H9 (cell line): ENCODE results near the gene UST. TPM values are rescaled to one million over a fixed set of nuclear protein-coding genes. Genes with fewer than 3 reads are reported as not detected.

ENCODE experiments used
- DNase-seq: peaks from one replicate; pipeline ENCODE4 v3.0.0-alpha.2; 2017
- H2AFZ ChIP-seq: one replicate; pipeline ENCODE4 v1.6.1; 2013; ENCODE audit warnings: mild to moderate bottlenecking, low read length, control low read depth, moderate library complexity
- H2AK5ac ChIP-seq: 2 replicates; pipeline ENCODE4 v1.6.1; 2013; ENCODE audit warnings: low read length, control low read depth, mixed read lengths; ENCODE audit not compliant: insufficient read length
- H2BK120ac ChIP-seq: one replicate; pipeline ENCODE4 v1.6.1; 2013; ENCODE audit warnings: low read depth, mild to moderate bottlenecking, low read length, control low read depth, inconsistent platforms; ENCODE audit not compliant: poor library complexity, severe bottlenecking
- H2BK12ac ChIP-seq: 2 replicates; pipeline ENCODE4 v1.6.1; 2013; ENCODE audit warnings: low read length, control low read depth, mixed read lengths, low read depth; ENCODE audit not compliant: insufficient read length
- H2BK15ac ChIP-seq: 2 replicates; pipeline ENCODE4 v1.6.1; 2013; ENCODE audit warnings: low read depth, low read length, control low read depth
- H2BK20ac ChIP-seq: one replicate; pipeline ENCODE4 v1.6.1; 2013; ENCODE audit warnings: low read depth, mild to moderate bottlenecking, low read length, control low read depth, inconsistent platforms; ENCODE audit not compliant: poor library complexity, severe bottlenecking
- H2BK5ac ChIP-seq: 2 replicates; pipeline ENCODE4 v1.6.1; 2013; ENCODE audit warnings: low read length, control low read depth, mixed read lengths; ENCODE audit not compliant: insufficient read length
- H3K14ac ChIP-seq: 2 replicates; pipeline ENCODE4 v1.6.1; 2013; ENCODE audit warnings: low read length, control low read depth; ENCODE audit not compliant: insufficient read depth
- H3K18ac ChIP-seq: 2 replicates; pipeline ENCODE4 v1.6.1; 2013; ENCODE audit warnings: low read depth, mild to moderate bottlenecking, mixed read lengths, low read length, control low read depth; ENCODE audit not compliant: insufficient read length
- H3K23ac ChIP-seq: 2 replicates; pipeline ENCODE4 v1.6.1; 2013; ENCODE audit warnings: low read length, control low read depth, mixed read lengths, low read depth; ENCODE audit not compliant: insufficient read length
- H3K23me2 ChIP-seq: 2 replicates; pipeline ENCODE4 v1.6.1; 2013; ENCODE audit warnings: low read depth, mild to moderate bottlenecking, mixed read lengths, low read length, control low read depth; ENCODE audit not compliant: insufficient read length, poor library complexity, severe bottlenecking
- H3K27ac ChIP-seq: 2 replicates; pipeline ENCODE4 v1.5.1; 2013; ENCODE audit warnings: low read length, control low read depth, mixed read lengths, low read depth; ENCODE audit not compliant: insufficient read length
- H3K27me3 ChIP-seq: 2 replicates; pipeline ENCODE4 v1.6.1; 2013; ENCODE audit warnings: low read length, control low read depth, inconsistent platforms; ENCODE audit not compliant: insufficient read depth
- H3K4ac ChIP-seq: 2 replicates; pipeline ENCODE4 v1.6.1; 2013; ENCODE audit warnings: low read depth, mild to moderate bottlenecking, control low read depth, inconsistent platforms, low read length, moderate library complexity
- H3K4me1 ChIP-seq: 2 replicates; pipeline ENCODE4 v1.6.1; 2013; ENCODE audit warnings: low read length, control low read depth, inconsistent platforms; ENCODE audit not compliant: insufficient read depth
- H3K4me2 ChIP-seq: 2 replicates; pipeline ENCODE4 v1.6.1; 2013; ENCODE audit warnings: low read length, control low read depth, mixed read lengths; ENCODE audit not compliant: insufficient read length, insufficient read depth
- H3K56ac ChIP-seq: 2 replicates; pipeline ENCODE4 v1.6.1; 2013; ENCODE audit warnings: low read depth, mild to moderate bottlenecking, mixed read lengths, low read length, control low read depth; ENCODE audit not compliant: insufficient read length
- H3K79me1 ChIP-seq: 2 replicates; pipeline ENCODE4 v1.6.1; 2013; ENCODE audit warnings: low read depth, mild to moderate bottlenecking, moderate library complexity, low read length, control low read depth, inconsistent platforms; ENCODE audit not compliant: insufficient read depth, poor library complexity, severe bottlenecking
- H3K79me2 ChIP-seq: 2 replicates; pipeline ENCODE4 v1.6.1; 2013; ENCODE audit warnings: low read length, control low read depth, inconsistent platforms; ENCODE audit not compliant: insufficient read depth
- H3K9ac ChIP-seq: 2 replicates; pipeline ENCODE4 v1.6.1; 2013; ENCODE audit warnings: low read length, control low read depth, mixed read lengths; ENCODE audit not compliant: insufficient read length; ENCODE audit errors: extremely low read depth
- H3K9me3 ChIP-seq: one replicate; pipeline ENCODE4 v1.6.1; 2013; ENCODE audit warnings: low read depth, low read length, inconsistent platforms; ENCODE audit not compliant: control insufficient read depth
- H3T11ph ChIP-seq: one replicate; pipeline ENCODE4 v1.6.1; 2013; ENCODE audit warnings: mild to moderate bottlenecking, low read length, control low read depth, inconsistent platforms
- H4K20me1 ChIP-seq: one replicate; pipeline ENCODE4 v1.6.1; 2013; ENCODE audit not compliant: control insufficient read depth, insufficient read length, insufficient read depth
- H4K5ac ChIP-seq: 2 replicates; pipeline ENCODE4 v1.6.1; 2013; ENCODE audit warnings: low read depth, mild to moderate bottlenecking, mixed read lengths, low read length, control low read depth; ENCODE audit not compliant: insufficient read length
- H4K8ac ChIP-seq: replicated peaks from 2 replicates; pipeline ENCODE4 v1.6.1; 2013; ENCODE audit warnings: low read length, control low read depth, mixed read lengths, low read depth; ENCODE audit not compliant: insufficient read length
- H4K91ac ChIP-seq: 2 replicates; pipeline ENCODE4 v1.6.1; 2013; ENCODE audit warnings: low read depth, mild to moderate bottlenecking, moderate library complexity, mixed read lengths, low read length, control low read depth; ENCODE audit not compliant: insufficient read length
- H3K27ac Mint-ChIP-seq, 3 experiments: 2 replicates in 2 of 3; 3 replicates in 1 of 3; pipeline ENCODE4 v1.8.0; 2020 to 2021; ENCODE audit warnings: mixed read lengths in 3 of 3, mild to moderate bottlenecking in 1 of 3, moderate library complexity in 1 of 3
- H3K27me3 Mint-ChIP-seq: 2 replicates; pipeline ENCODE4 v1.8.0; 2021; ENCODE audit warnings: low read depth, mild to moderate bottlenecking, moderate library complexity, mixed read lengths
- H3K36me3 Mint-ChIP-seq, 3 experiments: 2 replicates in 2 of 3; 3 replicates in 1 of 3; pipeline ENCODE4 v1.8.0; 2020 to 2021; ENCODE audit warnings: low read depth in 3 of 3, mixed read lengths in 3 of 3; ENCODE audit not compliant: insufficient read depth in 1 of 3
- H3K4me1 Mint-ChIP-seq, 2 experiments: 2 replicates each; pipeline ENCODE4 v1.8.0; 2020; ENCODE audit warnings: mixed read lengths in 2 of 2
- H3K4me3 Mint-ChIP-seq, 2 experiments: 2 replicates in 1 of 2; 3 replicates in 1 of 2; pipeline ENCODE4 v1.8.0; 2020 to 2021; ENCODE audit warnings: mild to moderate bottlenecking in 2 of 2, mixed read lengths in 2 of 2, moderate library complexity in 1 of 2
- H3K9me3 Mint-ChIP-seq, 2 experiments: 2 replicates in 1 of 2; 3 replicates in 1 of 2; pipeline ENCODE4 v1.8.0; 2020; ENCODE audit warnings: mild to moderate bottlenecking in 2 of 2, mixed read lengths in 2 of 2, moderate library complexity in 1 of 2
- CTCF ChIP-seq: fragments of 200-600 bp; sonication (generic); conservative IDR thresholded peaks from 3 replicates; pipeline ENCODE4 v1.8.0; 2021; ENCODE audit warnings: antibody characterized with exemption, mild to moderate bottlenecking
- WGBS: extraction: QIAGEN DNeasy Blood & Tissue Kit; methylation state at CpG from one replicate; pipeline ENCODE4 v1.1.7; 2013; ENCODE audit warnings: missing lambda C conversion rate, low lambda C conversion rate, mixed read lengths; ENCODE audit not compliant: insufficient read length; ENCODE audit errors: extremely low coverage; 5-methylcytosine and 5-hydroxymethylcytosine counted together
- total RNA-seq: library from RNA; stranded (reverse); gene quantifications from 2 replicates; pipeline ENCODE4 v1.2.1, GENCODE V29; 2021

Gene UST
- total RNA-seq, 1 experiment from 2014 or later = 14.4 TPM

GRCh38 chr6:148999929-149000468 lies 253.2 kb downstream of the UST start:
- no peak for DNase-seq
- Mint-ChIP-seq H3K9me3 (peaks cover 16 to 20% of the 10 kb centered on the region in 2 experiments), H3K4me1 (peaks cover 0 to 6% of the 10 kb centered on the region in 2 experiments; a peak in 2 of 4 replicates), H3K27ac (no peak overlapping the region), H3K4me3 (no peak overlapping the region), H3K27me3 (no peaks in the 10 kb centered on the region), H3K36me3 (peaks cover 32 to 45% (median 34%) of the 10 kb centered on the region in 3 experiments)
- Histone ChIP-seq H2BK120ac (no peak overlapping the region), H3K27ac (no peak overlapping the region), H4K5ac (no peak overlapping the region), H3K18ac (no peak overlapping the region), H3K79me2 (no peaks in the 10 kb centered on the region), H4K8ac (no peak overlapping the region), H3K14ac (no peak overlapping the region), H3K4me1 (no peaks in the 10 kb centered on the region), H2BK5ac (no peak overlapping the region), H3K4ac (no peak overlapping the region), H2BK20ac (no peak overlapping the region), H3K23me2 (no peaks in the 10 kb centered on the region), H4K20me1 (no peaks in the 10 kb centered on the region), H3T11ph (no peak overlapping the region), H4K91ac (no peak overlapping the region), H2BK15ac (no peak overlapping the region), H3K79me1 (no peaks in the 10 kb centered on the region), H3K27me3 (no peaks in the 10 kb centered on the region), H2AFZ (no peak overlapping the region), H3K9ac (no peak overlapping the region), H3K23ac (no peak overlapping the region), H3K4me2 (no peak overlapping the region), H2BK12ac (no peak overlapping the region), H3K9me3 (peaks cover 10% of the 10 kb centered on the region), H2AK5ac (peak overlapping the region; percentile 50), H3K56ac (no peak overlapping the region)
- WGBS = no CpG with 5 or more reads among the region's 3 CpGs
- TF ChIP-seq CTCF = no peak
